PC-9 (cell line): ENCODE results near the gene DIDO1. TPM values are rescaled to one million over a fixed set of nuclear protein-coding genes. Genes with fewer than 3 reads are reported as not detected.
A peak's percentile ranks its signal among the peaks of the same experiment; 100 is the strongest.

Experiments
- BruUV-seq: library from RNA; stranded (reverse); fragments of 400-500 nt; replicated peaks from 2 replicates; lab custom pipeline; 2021; lab: Mats Ljungman, UMichigan
- CTCF ChIA-PET: fragments of 300-600 bp; sonication (Branson Sonifier 250); formaldehyde crosslinking; loops from one replicate; lab custom pipeline; 2022; ENCODE audit warnings: antibody characterized with exemption; lab: Charles Lee
- POLR2A ChIA-PET: fragments of 300-600 bp; sonication (Branson Sonifier 250); formaldehyde crosslinking; loops from one replicate; lab custom pipeline; 2022; ENCODE audit warnings: antibody characterized with exemption; ENCODE audit not compliant: unreplicated experiment; lab: Charles Lee
- DNase-seq, 2 experiments: peaks; one replicate each; pipeline versions ENCODE4 v3.0.0 to v3.0.0-alpha.2; 2015 to 2022; ENCODE audit warnings: mixed read lengths in 1 of 2
- H2AFZ ChIP-seq: fragments of 200-600 bp; sonication (generic); 2 replicates; pipeline ENCODE4 v1.8.1; 2017; ENCODE audit warnings: antibody characterized with exemption
- H3F3A ChIP-seq: fragments of 200-600 bp; sonication (generic); 2 replicates; pipeline ENCODE4 v1.8.1; 2017; ENCODE audit warnings: antibody characterized with exemption, mild to moderate bottlenecking, low read depth; ENCODE audit not compliant: insufficient read depth
- H3K27ac ChIP-seq: fragments of 200-600 bp; sonication (generic); 2 replicates; pipeline ENCODE4 v1.6.1; 2016; ENCODE audit warnings: mixed run types
- H3K27me3 ChIP-seq: fragments of 200-600 bp; sonication (generic); 2 replicates; pipeline ENCODE4 v1.6.1; 2016; ENCODE audit warnings: low read depth, mixed run types; ENCODE audit not compliant: insufficient read depth
- H3K36me3 ChIP-seq: fragments of 200-600 bp; sonication (generic); 2 replicates; pipeline ENCODE4 v1.6.1; 2016; ENCODE audit warnings: low read depth, mixed run types
- H3K4me1 ChIP-seq: fragments of 200-600 bp; sonication (generic); replicated peaks from 2 replicates; pipeline ENCODE4 v1.6.1; 2016; ENCODE audit warnings: mixed run types; ENCODE audit not compliant: insufficient read depth
- H3K4me2 ChIP-seq: fragments of 200-600 bp; sonication (generic); 2 replicates; pipeline ENCODE4 v1.6.1; 2017; ENCODE audit warnings: mixed run types
- H3K4me3 ChIP-seq: fragments of 200-600 bp; sonication (generic); 2 replicates; pipeline ENCODE4 v1.6.1; 2016; ENCODE audit warnings: mixed run types
- H3K79me2 ChIP-seq: fragments of 200-600 bp; sonication (generic); 2 replicates; pipeline ENCODE4 v1.6.1; 2017; ENCODE audit warnings: low read depth, mixed run types
- H3K9me2 ChIP-seq: fragments of 200-600 bp; sonication (generic); 2 replicates; pipeline ENCODE4 v1.8.1; 2017; ENCODE audit warnings: mild to moderate bottlenecking; ENCODE audit not compliant: insufficient read depth
- H3K9me3 ChIP-seq: fragments of 200-600 bp; sonication (generic); 2 replicates; pipeline ENCODE4 v1.8.1; 2016; ENCODE audit warnings: low read depth; ENCODE audit not compliant: insufficient read depth
- H4K20me1 ChIP-seq: fragments of 200-600 bp; sonication (generic); 2 replicates; pipeline ENCODE4 v1.8.1; 2017; ENCODE audit not compliant: insufficient read depth
- CTCF ChIP-seq: fragments of 200-600 bp; sonication (generic); conservative IDR thresholded peaks from 2 replicates; pipeline ENCODE4 v1.6.1; 2017; ENCODE audit warnings: mixed run types, antibody characterized with exemption, mild to moderate bottlenecking, moderate library complexity
- EZH2 ChIP-seq: fragments of 200-600 bp; sonication (generic); IDR thresholded peaks from 2 replicates; pipeline ENCODE4 v1.8.0; 2017; ENCODE audit warnings: antibody characterized with exemption, low read depth
- intact Hi-C: fragments of 100-400 bp; cut with micrococcal nuclease; formaldehyde crosslinking; loops from one replicate; pipeline ENCODE4 v1.10.0; 2022; ENCODE audit not compliant: unreplicated experiment
- total RNA-seq: library from RNA; stranded (reverse); gene quantifications from 2 replicates; pipeline ENCODE4 v1.2.3, GENCODE V29; 2021

Gene DIDO1
- total RNA-seq, 1 experiment from 2014 or later: 61.4 TPM

DNA sequence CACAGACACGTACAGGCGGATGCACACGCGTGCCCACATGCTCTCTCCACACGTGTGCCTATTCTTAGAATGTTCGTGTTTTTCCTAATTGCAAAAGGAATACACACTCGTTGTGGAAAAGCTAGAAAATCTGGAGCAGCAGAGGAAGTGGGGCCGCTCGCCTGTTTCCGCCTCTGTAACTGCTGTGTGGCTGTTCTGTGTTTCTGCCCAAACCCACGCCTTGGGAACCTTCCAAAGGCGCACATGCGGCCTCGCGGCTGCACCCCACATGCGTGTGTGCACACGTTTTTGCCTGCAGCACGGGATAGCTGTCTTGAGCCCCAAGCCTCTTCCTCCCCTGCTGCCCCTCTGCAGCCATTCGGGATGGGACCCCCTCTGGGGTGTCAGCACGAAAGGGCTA lies 38.4 kb upstream of the DIDO1 start:
- H3K4me1 ChIP-seq: no peaks in the 10 kb centered on the region
- no peak for DNase-seq
- H4K20me1 ChIP-seq: peaks cover 7% of the 10 kb centered on the region
- H3K9me3 ChIP-seq: no peaks in the 10 kb centered on the region
- intact Hi-C loops: no loop called here
- ChIA-PET CTCF (no interaction called here), POLR2A (no interaction called here)
- H3K4me3 ChIP-seq: no peak overlapping the region
- TF ChIP-seq CTCF (no peak), EZH2 (no peak)
- H3K79me2 ChIP-seq: no peaks in the 10 kb centered on the region
- BruUV-seq: no TSS peak
- H2AFZ ChIP-seq: no peak overlapping the region
- no peak overlapping the region for H3K4me2 ChIP-seq
- H3F3A ChIP-seq: no peaks in the 10 kb centered on the region
- peaks cover 95% of the 10 kb centered on the region for H3K27me3 ChIP-seq
- H3K36me3 ChIP-seq: no peaks in the 10 kb centered on the region
- no peak overlapping the region for H3K27ac ChIP-seq
- H3K9me2 ChIP-seq: no peaks in the 10 kb centered on the region

DNA sequence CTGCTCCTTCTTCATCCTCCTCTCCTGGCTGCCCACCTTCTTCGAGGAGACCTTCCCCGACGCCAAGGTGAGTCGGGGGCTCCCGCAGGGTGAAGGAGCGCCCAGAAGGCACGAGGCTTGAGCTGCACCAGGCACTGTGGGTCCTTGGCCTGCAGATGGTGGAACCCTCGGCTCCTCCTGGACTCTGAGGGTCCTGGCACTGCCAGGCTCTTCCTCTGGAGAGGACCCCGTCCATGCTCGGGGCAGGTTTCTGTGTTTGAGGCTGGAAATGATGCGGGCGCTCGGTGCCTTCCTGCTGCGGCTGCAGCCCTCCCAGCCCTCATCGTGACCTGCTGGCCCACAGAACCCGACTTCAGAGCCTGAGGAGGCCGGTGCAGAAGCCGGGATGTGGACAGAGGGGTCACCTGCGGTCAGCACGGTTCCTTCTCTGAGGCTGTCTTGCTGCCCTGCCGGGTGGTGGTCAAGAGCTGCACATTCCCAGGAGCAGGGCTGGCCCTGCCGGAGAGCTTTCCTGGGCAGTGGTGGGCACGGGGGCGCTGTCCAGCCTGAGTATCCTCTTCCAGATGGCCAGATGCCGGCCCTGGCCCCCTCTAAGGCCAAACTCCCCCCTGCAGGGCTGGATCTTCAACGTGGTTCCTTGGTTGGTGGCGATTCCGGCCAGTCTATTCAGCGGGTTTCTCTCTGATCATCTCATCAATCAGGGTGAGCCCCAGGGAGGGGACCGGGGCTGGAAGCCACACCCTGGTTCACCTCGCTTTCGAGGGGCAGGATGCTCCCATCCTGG lies 37.5 kb upstream of the DIDO1 start:
- ChIA-PET POLR2A (no interaction called here), CTCF (no interaction called here)
- DNase-seq: no peak
- Histone ChIP-seq H3K36me3 (no peaks in the 10 kb centered on the region), H4K20me1 (peaks cover 12% of the 10 kb centered on the region), H3K9me3 (no peaks in the 10 kb centered on the region), H3F3A (no peaks in the 10 kb centered on the region), H3K4me1 (no peaks in the 10 kb centered on the region), H3K27ac (no peak overlapping the region), H3K4me2 (no peak overlapping the region), H3K9me2 (no peaks in the 10 kb centered on the region), H3K4me3 (no peak overlapping the region), H3K27me3 (peaks cover 95% of the 10 kb centered on the region), H2AFZ (no peak overlapping the region), H3K79me2 (no peaks in the 10 kb centered on the region)
- BruUV-seq: no TSS peak
- intact Hi-C loops: no loop called here
- TF ChIP-seq CTCF (no peak), EZH2 (peak; percentile 47; the same call in 1 of the 2 replicates)

GRCh38 chr20:62962891-62963613 lies 36.7 kb upstream of the DIDO1 start:
- intact Hi-C loops: no loop called here
- TF ChIP-seq CTCF: no peak
- TF ChIP-seq EZH2: no peak
- Histone ChIP-seq H3K79me2 (no peaks in the 10 kb centered on the region), H3F3A (no peaks in the 10 kb centered on the region), H3K4me1 (no peaks in the 10 kb centered on the region), H3K9me3 (no peaks in the 10 kb centered on the region), H3K9me2 (no peaks in the 10 kb centered on the region), H3K27me3 (peaks cover 90% of the 10 kb centered on the region), H3K4me3 (no peak overlapping the region), H2AFZ (no peak overlapping the region), H4K20me1 (peaks cover 16% of the 10 kb centered on the region), H3K27ac (no peak overlapping the region), H3K4me2 (no peak overlapping the region), H3K36me3 (no peaks in the 10 kb centered on the region)
- DNase-seq: no peak
- no TSS peak for BruUV-seq
- ChIA-PET POLR2A (no interaction called here), CTCF (no interaction called here)
